Stomach (tissue), 4 donors: ENCODE measurements around the gene VEGFC.
A peak's percentile ranks its signal among the peaks of the same experiment; 100 is the strongest.

Experiments
- CTCF ChIP-seq, 7 experiments: fragments of 450-650 bp in 4 of 7; fragments of 200-600 bp in 3 of 7; sonication (generic) in 3 of 7; IDR thresholded peaks; one replicate each; pipeline ENCODE4 v1.5.1; 2016 to 2019; ENCODE audit warnings: antibody characterized with exemption in 7 of 7, control low read depth in 2 of 7, mild to moderate bottlenecking in 1 of 7
- POLR2A ChIP-seq, 4 donors: fragments of 450-650 bp; IDR thresholded peaks; one replicate each; pipeline ENCODE4 v1.6.1; 2016; ENCODE audit warnings: antibody characterized with exemption in 4 of 4, control low read depth in 2 of 4, mild to moderate bottlenecking in 1 of 4, moderate library complexity in 1 of 4
- POLR2AphosphoS5 ChIP-seq, 3 donors: sonication (generic); formaldehyde crosslinking; IDR thresholded peaks; one replicate each; pipeline ENCODE4 v1.6.1; 2016; ENCODE audit warnings: antibody characterized with exemption in 3 of 3

- no peak for TF ChIP-seq POLR2A (IDR thresholded peaks at IDR 0.05)
- no peak for TF ChIP-seq CTCF (IDR thresholded peaks at IDR 0.05)
- peak in 1 of 3 donors; percentile 58 for TF ChIP-seq POLR2AphosphoS5 (IDR thresholded peaks at IDR 0.05)
These were observed 1.4 kb upstream of the VEGFC start for GRCh38 chr4:176794151-176794550.
